ENCODE results near the gene OR13H1.
"Not testable (repeated sequence)": the region's sequence is repeated elsewhere in the genome, so short reads cannot be mapped to it uniquely, and the experiment has no call there.

Gene OR13H1

DNA sequence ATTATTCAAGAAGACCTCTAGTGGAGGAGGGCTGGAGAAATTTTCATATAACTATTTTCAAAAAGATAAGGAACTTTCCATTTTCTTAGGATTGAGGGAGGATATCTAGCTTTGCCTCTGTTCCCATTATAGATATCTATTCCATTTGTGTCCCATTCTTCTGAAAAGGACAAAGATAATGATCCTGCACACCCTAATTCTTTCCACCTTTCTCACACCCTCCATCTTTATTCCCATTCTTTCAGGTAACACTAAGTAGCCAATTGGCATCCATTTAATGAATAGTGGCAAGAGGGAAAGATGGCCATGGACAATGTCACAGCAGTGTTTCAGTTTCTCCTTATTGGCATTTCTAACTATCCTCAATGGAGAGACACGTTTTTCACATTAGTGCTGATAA is at the start of gene OR13H1:
Gene OR13H1 (plus strand): TSS at position 301 of the 400 bp plus-strand sequence. CDS start 0 bp downstream, at position 301.
- DNase-seq (ENCODE audit: low spot score) = no peak

GRCh38 chrX:131501556-131501955 is 42.3 kb upstream of the OR13H1 start:
- DNase-seq (ENCODE audit: low spot score) = not testable (repeated sequence)

DNA sequence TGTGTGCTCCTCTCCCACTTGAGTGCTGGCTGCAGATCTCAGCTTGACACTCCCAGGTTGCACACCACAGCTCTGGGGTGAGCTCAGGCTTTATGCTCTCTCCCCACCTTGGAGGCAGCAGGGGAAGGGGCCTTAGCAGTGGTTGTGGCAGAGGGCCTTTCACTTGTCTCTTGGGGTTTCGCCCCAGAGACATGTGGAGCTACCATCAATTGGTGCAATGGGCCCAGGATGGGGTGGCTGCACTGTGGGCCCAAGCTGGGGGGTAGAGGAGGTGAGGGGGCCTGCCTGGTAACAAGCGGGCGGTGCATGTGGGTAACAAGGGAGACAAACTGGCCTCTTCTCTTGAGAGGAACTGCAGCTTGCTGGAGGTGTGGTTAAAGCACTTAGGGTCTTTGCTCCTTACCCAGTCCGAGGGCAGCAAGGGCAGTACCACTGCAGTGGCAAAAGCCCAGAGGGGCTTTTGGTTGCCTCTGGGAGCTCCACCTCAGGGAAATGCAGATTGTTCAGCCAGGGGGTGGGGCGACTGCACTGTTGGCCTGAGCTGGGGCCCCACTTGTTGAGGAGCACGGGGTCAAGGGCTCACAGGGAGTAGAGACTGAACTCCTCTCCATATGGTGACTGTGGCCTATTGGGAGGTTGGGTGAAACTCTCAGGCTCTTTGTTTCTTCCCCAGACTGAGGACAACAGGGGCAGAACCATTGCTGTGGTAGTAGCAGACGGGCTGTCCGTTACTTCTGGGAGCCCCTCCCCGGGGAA is 30.5 kb upstream of the OR13H1 start:
- DNase-seq (ENCODE audit: low spot score) = no peak

GRCh38 chrX:131521824-131522223 is 22.1 kb upstream of the OR13H1 start:
- no peak for DNase-seq (ENCODE audit: low spot score)

DNA sequence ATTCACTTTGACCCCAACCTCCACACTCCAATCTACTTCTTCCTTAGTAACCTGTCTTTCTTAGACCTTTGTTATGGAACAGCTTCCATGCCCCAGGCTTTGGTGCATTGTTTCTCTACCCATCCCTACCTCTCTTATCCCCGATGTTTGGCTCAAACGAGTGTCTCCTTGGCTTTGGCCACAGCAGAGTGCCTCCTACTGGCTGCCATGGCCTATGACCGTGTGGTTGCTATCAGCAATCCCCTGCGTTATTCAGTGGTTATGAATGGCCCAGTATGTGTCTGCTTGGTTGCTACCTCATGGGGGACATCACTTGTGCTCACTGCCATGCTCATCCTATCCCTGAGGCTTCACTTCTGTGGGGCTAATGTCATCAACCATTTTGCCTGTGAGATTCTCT is 344 bp downstream of the OR13H1 start:
- no peak for DNase-seq (ENCODE audit: low spot score)

DNA sequence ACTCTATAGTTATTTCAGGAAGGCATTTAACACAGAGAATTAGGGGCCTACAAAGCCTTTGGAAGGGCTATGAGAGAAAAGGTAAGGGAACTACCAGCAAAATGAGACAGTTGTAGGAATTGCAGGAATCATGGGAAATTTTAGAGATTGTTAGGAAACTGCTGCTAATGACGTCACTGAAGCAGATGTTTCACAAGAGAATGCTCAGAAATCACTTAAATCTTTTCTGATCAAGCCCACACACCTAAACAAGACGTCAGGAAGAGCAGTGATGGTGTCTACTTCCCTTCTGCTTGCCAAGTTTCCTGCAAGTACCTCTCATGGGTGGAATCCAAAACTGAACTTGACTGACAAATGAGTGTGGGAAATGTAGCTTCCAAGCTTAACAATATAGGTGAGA is 5.1 kb downstream of the OR13H1 start:
- DNase-seq (ENCODE audit: low spot score) = no peak

GRCh38 chrX:131552453-131552852 is 8.6 kb downstream of the OR13H1 start:
- not testable (repeated sequence) for DNase-seq (ENCODE audit: low spot score)

- no peak for DNase-seq (ENCODE audit: low spot score)
Observed at GRCh38 chrX:131558562-131558961, 14.7 kb downstream of the OR13H1 start.

- no peak for DNase-seq (ENCODE audit: low spot score)
Observed at GRCh38 chrX:131564553-131565229, 20.8 kb downstream of the OR13H1 start.

DNA sequence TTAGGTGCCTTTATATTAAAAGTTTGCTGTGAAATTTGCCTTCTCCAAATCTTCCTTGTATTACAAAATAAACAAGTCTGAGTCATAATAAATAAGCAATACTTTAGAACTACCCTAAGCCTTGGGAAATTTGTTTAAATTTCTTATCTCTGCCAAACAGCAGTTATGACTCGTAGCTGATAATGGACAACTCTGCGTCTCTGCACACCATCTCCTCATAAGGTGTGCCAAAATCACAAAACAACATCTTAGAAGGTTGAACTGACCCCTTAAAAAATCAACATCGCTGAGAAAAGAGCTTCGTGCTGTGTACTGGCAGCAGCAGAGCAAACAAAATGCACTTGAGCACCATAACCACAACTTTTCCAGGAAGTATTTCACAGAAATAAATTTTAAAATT is 22.0 kb downstream of the OR13H1 start:
- no peak for DNase-seq (ENCODE audit: low spot score)

DNA sequence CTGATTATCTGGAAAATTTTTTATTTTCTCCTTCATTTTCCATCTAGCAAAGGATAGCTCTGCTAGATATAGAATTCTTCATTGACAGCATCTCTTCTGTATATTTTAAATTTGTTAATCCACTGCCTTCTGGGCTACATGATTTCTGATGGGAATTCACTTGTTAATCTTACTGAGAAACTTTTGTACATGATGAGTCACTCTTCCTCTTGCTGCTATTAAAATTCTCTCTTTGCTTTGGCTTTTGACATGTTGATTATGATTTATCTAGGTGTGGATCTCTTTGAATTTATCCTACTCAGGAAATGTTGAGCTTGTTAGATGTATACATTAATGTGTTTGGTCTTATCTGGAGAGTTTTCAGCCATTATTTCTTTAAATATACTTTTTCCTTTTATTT is 27.5 kb downstream of the OR13H1 start:
- DNase-seq (ENCODE audit: low spot score) = no peak

DNA sequence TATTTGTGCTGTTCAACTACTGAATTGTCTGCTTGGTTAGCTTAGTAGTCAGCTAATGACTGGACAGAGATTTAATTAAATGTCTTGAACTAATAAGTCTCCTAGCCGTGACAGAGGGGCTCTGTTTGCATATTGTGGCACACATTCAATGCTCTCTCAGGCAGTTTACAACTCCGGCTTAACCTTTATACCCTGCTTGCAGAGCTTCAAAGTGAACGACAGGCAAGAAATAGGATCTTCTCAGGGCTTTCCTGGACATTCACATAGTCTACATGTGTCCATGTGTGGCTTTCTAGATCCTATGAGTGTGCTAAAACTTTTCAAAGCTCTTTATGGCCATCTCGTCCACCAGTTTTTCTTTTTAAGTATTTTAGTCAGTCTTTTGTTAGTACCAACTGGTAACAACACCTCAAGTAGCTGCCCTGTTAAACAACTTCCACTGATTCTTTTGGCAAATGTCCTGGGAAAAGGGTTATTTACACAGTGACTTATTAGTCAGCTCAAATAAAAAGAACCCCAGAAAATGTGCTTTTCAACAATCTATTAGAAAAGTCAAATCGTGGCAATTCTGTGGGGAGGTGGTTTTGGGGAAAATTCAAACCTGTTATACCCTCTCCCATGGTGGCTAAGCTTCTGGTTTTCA is 28.6 kb downstream of the OR13H1 start:
- no peak for DNase-seq (ENCODE audit: low spot score)

DNA sequence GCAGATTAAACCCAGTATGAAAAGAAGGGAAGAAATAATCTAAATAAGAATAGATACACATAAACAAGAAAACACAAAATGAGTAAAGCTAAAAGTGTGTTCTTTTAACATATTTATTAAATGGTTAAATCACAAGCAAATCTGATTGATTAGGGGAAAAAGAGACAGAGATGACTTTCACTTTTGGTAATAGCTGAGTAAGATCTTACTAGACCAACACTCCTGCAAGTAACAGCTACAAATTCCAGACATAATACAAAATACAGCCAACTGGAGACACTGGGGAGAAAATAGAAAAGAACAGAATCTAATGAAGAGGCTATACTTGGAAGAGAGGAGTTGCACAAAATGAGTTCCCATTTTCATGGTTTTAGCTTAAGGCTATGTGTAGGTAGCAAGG is 33.5 kb downstream of the OR13H1 start:
- no peak for DNase-seq (ENCODE audit: low spot score)

- DNase-seq (ENCODE audit: low spot score) = no peak
Observed at GRCh38 chrX:131577999-131578734, 34.3 kb downstream of the OR13H1 start.

GRCh38 chrX:131578735-131579367 is 35.0 kb downstream of the OR13H1 start:
- DNase-seq (ENCODE audit: low spot score) = not testable (repeated sequence)

GRCh38 chrX:131588995-131589394 is 45.1 kb downstream of the OR13H1 start:
- no peak for DNase-seq (ENCODE audit: low spot score)

All from GM03348 (cell line).